Measurements from ENCODE around the gene NCMAP.

Gene NCMAP

GRCh38 chr1:24557711-24558131, 1.8 kb downstream of the NCMAP start:
- no peak overlapping the region for H3K4me3 ChIP-seq (ENCODE audit: low read length)
- no peaks in the 10 kb centered on the region for H3K36me3 ChIP-seq (ENCODE audit: insufficient read depth, low read length)
- no peak overlapping the region for H3K9ac ChIP-seq (ENCODE audit: low read depth, low read length)
- H3K27ac ChIP-seq (ENCODE audit: low read depth, low read length): no peak overlapping the region
- WGBS: 91% methylated on average over 9 of the region's 9 CpGs
- no peaks in the 10 kb centered on the region for H3K9me3 ChIP-seq (ENCODE audit: insufficient read depth, low read depth, low read length)
- peaks cover 6% of the 10 kb centered on the region for H3K4me1 ChIP-seq (ENCODE audit: insufficient read depth, low read length)
- peaks cover 46% of the 10 kb centered on the region for H3K27me3 ChIP-seq (ENCODE audit: insufficient read depth, low read length)

DNA sequence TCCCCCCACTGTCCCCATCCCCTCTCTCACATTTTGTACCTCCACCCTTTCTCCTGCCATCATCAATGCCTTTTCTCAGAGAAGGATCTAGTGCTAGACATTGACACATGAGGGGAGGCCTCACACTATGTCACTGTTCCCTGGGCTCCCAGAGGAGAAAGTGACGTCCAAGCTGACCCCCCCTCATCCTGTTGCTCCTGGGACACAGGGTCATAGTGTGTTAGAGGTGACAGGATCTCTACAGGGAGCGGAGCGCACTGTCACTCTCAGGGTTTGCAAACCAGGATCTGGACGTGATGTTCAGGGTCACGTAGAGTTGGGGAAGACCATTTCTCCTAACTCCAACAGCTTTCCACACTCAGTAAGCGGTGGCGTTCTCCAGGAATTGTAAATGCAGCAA, 2.6 kb downstream of the NCMAP start:
- Histone ChIP-seq H3K36me3 (ENCODE audit: insufficient read depth, low read length) (no peaks in the 10 kb centered on the region), H3K4me1 (ENCODE audit: insufficient read depth, low read length) (peaks cover 6% of the 10 kb centered on the region), H3K27me3 (ENCODE audit: insufficient read depth, low read length) (peaks cover 46% of the 10 kb centered on the region), H3K4me3 (ENCODE audit: low read length) (no peak overlapping the region), H3K9me3 (ENCODE audit: insufficient read depth, low read depth, low read length) (no peaks in the 10 kb centered on the region), H3K9ac (ENCODE audit: low read depth, low read length) (no peak overlapping the region), H3K27ac (ENCODE audit: low read depth, low read length) (no peak overlapping the region)
- 92% methylated on average over 7 of the region's 7 CpGs for WGBS

DNA sequence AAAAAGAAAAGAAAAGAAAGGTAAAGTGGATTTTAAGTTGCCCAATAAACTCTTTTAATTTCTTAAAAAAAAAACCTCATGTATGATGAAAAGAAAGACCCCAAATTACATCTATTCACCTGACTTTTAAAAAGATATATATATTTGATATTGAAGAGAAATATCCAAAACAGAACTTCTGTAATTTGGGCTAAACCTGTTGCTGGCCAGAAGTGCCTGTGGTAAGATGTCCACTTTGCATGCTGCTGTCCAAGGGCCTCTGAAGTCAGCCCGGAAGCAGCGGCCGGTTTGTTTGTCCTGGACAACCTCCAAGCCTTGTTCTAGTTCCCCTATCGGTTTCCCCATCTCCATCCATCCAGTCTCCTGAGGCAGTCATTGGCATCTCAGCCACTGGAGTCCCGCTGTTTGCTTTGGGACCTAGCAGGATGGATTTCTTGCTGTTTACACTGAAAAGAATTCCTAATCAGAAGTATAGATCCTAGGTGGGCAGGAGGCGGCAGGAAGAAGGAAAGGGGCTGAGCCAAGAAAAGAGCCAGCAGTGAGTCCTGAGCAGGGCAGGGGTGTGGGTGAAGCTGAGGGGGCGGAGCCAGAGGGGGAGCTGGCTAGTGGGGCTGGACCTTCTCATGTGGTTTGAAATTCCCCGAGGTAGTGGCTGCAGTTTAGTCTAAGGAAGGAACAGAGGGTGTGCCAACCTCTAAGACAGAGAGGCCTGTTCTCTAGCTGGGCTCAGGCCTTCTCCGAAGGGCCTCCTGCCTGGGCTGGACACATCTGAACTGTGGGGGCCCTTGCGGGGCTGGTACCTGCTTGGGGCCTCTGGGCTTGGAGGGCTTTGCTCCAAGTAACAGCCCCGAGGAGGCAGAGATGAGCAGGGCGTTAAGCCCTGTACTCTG, 3.3 kb downstream of the NCMAP start:
- peaks cover 42% of the 10 kb centered on the region for H3K27me3 ChIP-seq (ENCODE audit: insufficient read depth, low read length)
- 82% methylated on average over 12 of the region's 12 CpGs for WGBS
- H3K9me3 ChIP-seq (ENCODE audit: insufficient read depth, low read depth, low read length): no peaks in the 10 kb centered on the region
- peaks cover 6% of the 10 kb centered on the region for H3K4me1 ChIP-seq (ENCODE audit: insufficient read depth, low read length)
- no peaks in the 10 kb centered on the region for H3K36me3 ChIP-seq (ENCODE audit: insufficient read depth, low read length)
- no peak overlapping the region for H3K9ac ChIP-seq (ENCODE audit: low read depth, low read length)
- no peak overlapping the region for H3K4me3 ChIP-seq (ENCODE audit: low read length)
- no peak overlapping the region for H3K27ac ChIP-seq (ENCODE audit: low read depth, low read length)

- 94% methylated on average over 6 of the region's 6 CpGs for WGBS
- Histone ChIP-seq H3K4me3 (ENCODE audit: low read length) (no peak overlapping the region), H3K36me3 (ENCODE audit: insufficient read depth, low read length) (no peaks in the 10 kb centered on the region), H3K9me3 (ENCODE audit: insufficient read depth, low read depth, low read length) (no peaks in the 10 kb centered on the region), H3K27me3 (ENCODE audit: insufficient read depth, low read length) (peaks cover 30% of the 10 kb centered on the region), H3K27ac (ENCODE audit: low read depth, low read length) (no peak overlapping the region), H3K9ac (ENCODE audit: low read depth, low read length) (no peak overlapping the region), H3K4me1 (ENCODE audit: insufficient read depth, low read length) (peaks cover 3% of the 10 kb centered on the region)
These were observed 4.5 kb downstream of the NCMAP start for GRCh38 chr1:24560361-24560760.

GRCh38 chr1:24562625-24563024, 6.7 kb downstream of the NCMAP start:
- Histone ChIP-seq H3K27me3 (ENCODE audit: insufficient read depth, low read length) (peaks cover 8% of the 10 kb centered on the region), H3K4me3 (ENCODE audit: low read length) (no peak overlapping the region), H3K27ac (ENCODE audit: low read depth, low read length) (no peak overlapping the region), H3K9me3 (ENCODE audit: insufficient read depth, low read depth, low read length) (no peaks in the 10 kb centered on the region), H3K36me3 (ENCODE audit: insufficient read depth, low read length) (no peaks in the 10 kb centered on the region), H3K4me1 (ENCODE audit: insufficient read depth, low read length) (peaks cover 11% of the 10 kb centered on the region), H3K9ac (ENCODE audit: low read depth, low read length) (no peak overlapping the region)

DNA sequence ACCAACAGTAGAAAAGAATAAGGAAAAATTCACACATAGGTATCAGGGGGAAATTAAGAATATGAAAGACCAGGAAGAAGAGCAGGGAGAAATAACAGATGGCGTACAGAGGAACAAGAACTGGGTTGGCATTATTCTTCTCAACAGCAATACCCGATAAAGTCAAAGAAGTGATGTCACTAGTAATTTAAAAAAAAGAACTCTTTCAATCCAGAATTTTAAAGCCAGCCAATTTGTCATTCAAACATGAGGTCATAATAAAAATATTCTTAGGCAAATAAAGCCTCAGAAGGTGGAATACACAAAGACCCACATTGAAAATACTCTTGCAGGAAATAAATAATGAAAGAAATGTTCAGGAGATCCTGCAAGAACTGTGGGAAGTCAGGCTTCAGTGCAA, 8.8 kb downstream of the NCMAP start:
- Histone ChIP-seq H3K36me3 (ENCODE audit: insufficient read depth, low read length) (no peaks in the 10 kb centered on the region), H3K9me3 (ENCODE audit: insufficient read depth, low read depth, low read length) (no peaks in the 10 kb centered on the region), H3K9ac (ENCODE audit: low read depth, low read length) (no peak overlapping the region), H3K27me3 (ENCODE audit: insufficient read depth, low read length) (no peaks in the 10 kb centered on the region), H3K4me1 (ENCODE audit: insufficient read depth, low read length) (peaks cover 11% of the 10 kb centered on the region), H3K27ac (ENCODE audit: low read depth, low read length) (no peak overlapping the region), H3K4me3 (ENCODE audit: low read length) (no peak overlapping the region)
- WGBS: 100% methylated on average over 1 of the region's 2 CpGs

DNA sequence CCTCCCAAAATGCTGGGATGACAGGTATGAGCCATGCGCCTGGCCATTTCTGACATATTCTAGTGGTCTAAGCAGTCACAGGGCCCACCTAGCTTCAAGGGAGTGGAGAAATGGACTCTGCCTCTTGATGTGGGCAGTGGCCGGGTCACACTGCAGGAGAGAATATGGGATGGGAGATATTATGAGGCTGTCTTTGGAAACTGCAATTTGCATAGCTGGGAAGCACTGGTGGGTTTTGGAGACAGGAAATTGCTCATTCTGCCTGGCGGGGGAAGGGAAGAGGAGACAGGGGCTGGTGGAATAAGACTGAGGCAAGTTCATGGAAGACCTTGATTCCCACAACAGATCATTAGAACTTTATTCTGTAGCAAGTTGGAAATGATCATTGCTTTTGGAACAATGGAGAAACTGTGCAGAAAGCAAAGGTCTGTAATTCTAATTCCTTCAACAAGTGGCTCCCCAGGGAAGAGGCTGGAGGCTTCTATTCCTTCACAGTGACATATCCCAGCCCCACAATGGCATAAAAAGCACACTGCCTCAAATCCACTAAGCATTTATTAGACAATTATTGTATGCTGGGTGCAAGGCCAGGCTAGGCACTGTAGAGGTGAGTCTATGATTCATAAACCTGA, 10.5 kb downstream of the NCMAP start:
- Histone ChIP-seq H3K9me3 (ENCODE audit: insufficient read depth, low read depth, low read length) (no peaks in the 10 kb centered on the region), H3K4me3 (ENCODE audit: low read length) (no peak overlapping the region)
- WGBS: 80% methylated on average over 3 of the region's 3 CpGs

GRCh38 chr1:24567792-24568388, 12.0 kb downstream of the NCMAP start:
- WGBS: 84% methylated on average over 17 of the region's 17 CpGs
- H3K9me3 ChIP-seq (ENCODE audit: insufficient read depth, low read depth, low read length): no peaks in the 10 kb centered on the region
- no peak overlapping the region for H3K4me3 ChIP-seq (ENCODE audit: low read length)
- H3K9ac ChIP-seq (ENCODE audit: low read depth, low read length): no peak overlapping the region
- no peaks in the 10 kb centered on the region for H3K36me3 ChIP-seq (ENCODE audit: insufficient read depth, low read length)
- peaks cover 11% of the 10 kb centered on the region for H3K4me1 ChIP-seq (ENCODE audit: insufficient read depth, low read length)
- no peak overlapping the region for H3K27ac ChIP-seq (ENCODE audit: low read depth, low read length)
- no peaks in the 10 kb centered on the region for H3K27me3 ChIP-seq (ENCODE audit: insufficient read depth, low read length)

More for the DNA sequence above, 10.5 kb downstream of the NCMAP start:
- H3K36me3 ChIP-seq (ENCODE audit: insufficient read depth, low read length): no peaks in the 10 kb centered on the region
- no peaks in the 10 kb centered on the region for H3K27me3 ChIP-seq (ENCODE audit: insufficient read depth, low read length)
- no peak overlapping the region for H3K27ac ChIP-seq (ENCODE audit: low read depth, low read length)
- no peak overlapping the region for H3K9ac ChIP-seq (ENCODE audit: low read depth, low read length)
- peaks cover 11% of the 10 kb centered on the region for H3K4me1 ChIP-seq (ENCODE audit: insufficient read depth, low read length)

DNA sequence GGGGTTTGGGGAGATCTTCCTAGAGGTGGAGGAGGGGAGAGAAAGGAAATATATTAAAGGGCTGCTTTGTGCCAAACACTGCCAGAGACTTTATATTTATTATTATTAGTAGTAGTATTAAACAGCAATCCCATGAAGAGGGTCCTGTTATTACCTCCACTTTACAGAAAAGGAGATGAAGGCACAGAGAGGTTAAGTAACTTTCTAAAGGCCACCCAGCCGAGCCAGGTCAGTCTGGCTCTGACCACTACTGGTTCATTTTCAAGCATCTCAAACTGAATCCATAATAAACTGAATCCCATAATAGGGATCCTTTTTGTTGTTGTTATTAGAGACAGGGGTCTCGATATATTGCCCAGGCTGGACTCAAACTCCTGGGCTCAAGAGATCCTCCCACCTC, 12.6 kb downstream of the NCMAP start:
- Histone ChIP-seq H3K27ac (ENCODE audit: low read depth, low read length) (no peak overlapping the region), H3K4me3 (ENCODE audit: low read length) (no peak overlapping the region), H3K27me3 (ENCODE audit: insufficient read depth, low read length) (no peaks in the 10 kb centered on the region)

DNA sequence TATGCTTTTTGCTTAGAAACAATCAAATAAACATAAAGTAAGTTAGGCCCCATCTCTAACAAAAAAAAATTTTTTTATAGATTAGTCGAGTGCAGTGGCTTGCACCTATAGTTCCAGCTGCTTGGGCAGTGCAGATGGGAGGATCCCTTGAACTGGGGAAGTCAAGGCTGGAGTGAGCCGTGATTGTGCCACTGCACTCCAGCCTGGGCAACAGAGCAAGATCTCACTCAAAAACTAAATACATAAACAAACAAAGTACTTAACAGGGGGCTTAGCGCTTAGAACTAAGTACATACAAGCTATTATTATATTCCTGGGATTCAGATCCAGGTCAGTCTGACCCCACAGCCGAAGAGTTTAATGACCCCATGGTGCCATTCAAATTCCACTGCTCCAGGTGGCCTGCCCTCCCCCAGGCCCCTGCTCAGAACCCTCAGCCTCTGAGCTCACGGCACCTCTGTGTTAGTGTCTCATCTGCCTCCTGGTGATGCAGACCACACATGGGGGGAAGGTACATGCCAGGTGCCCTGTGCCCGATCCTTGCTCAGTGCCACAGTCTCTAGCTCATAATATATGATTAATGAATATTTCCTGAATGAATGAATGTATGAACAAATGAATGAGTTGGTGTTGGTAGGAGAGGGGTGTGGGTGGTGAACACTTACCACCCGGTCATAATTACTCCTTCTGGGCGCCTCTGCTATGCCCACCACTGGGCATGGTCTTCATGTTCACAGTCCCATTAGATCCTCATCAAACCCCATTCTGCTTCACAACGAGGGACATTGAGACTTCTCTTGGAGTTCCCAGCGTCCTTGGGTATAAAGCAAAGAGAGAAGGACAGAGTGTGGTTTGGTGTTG, 14.6 kb downstream of the NCMAP start:
- peaks cover 11% of the 10 kb centered on the region; the same call in 1 of the 2 replicates for H3K4me1 ChIP-seq (ENCODE audit: insufficient read depth, low read length)
- WGBS: 88% methylated on average over 10 of the region's 10 CpGs
- no peak overlapping the region for H3K4me3 ChIP-seq (ENCODE audit: low read length)
- no peaks in the 10 kb centered on the region for H3K36me3 ChIP-seq (ENCODE audit: insufficient read depth, low read length)
- H3K27me3 ChIP-seq (ENCODE audit: insufficient read depth, low read length): no peaks in the 10 kb centered on the region
- no peak overlapping the region for H3K27ac ChIP-seq (ENCODE audit: low read depth, low read length)
- H3K9me3 ChIP-seq (ENCODE audit: insufficient read depth, low read depth, low read length): no peaks in the 10 kb centered on the region
- H3K9ac ChIP-seq (ENCODE audit: low read depth, low read length): no peak overlapping the region

More for the DNA sequence above, 12.6 kb downstream of the NCMAP start:
- Histone ChIP-seq H3K36me3 (ENCODE audit: insufficient read depth, low read length) (no peaks in the 10 kb centered on the region), H3K4me1 (ENCODE audit: insufficient read depth, low read length) (peaks cover 11% of the 10 kb centered on the region; the same call in 1 of the 2 replicates), H3K9me3 (ENCODE audit: insufficient read depth, low read depth, low read length) (no peaks in the 10 kb centered on the region), H3K9ac (ENCODE audit: low read depth, low read length) (no peak overlapping the region)
- 85% methylated on average over 2 of the region's 2 CpGs for WGBS

All from HUES64 (cell line).